B cell (primary cell): ENCODE results near the gene TACC3. TPM values are rescaled to one million over a fixed set of nuclear protein-coding genes. Genes with fewer than 3 reads are reported as not detected.

ENCODE experiments used
- ATAC-seq: fragments of 200-7000 bp; cut with Tn5 transposase; one replicate; pipeline ENCODE4 v1.10.0; 2021; ENCODE audit warnings: low read depth, mild to moderate bottlenecking, moderate number of reproducible peaks, moderate library complexity
- CTCF ChIA-PET: fragments of 350-600 bp; sonication (Branson Sonifier 250); formaldehyde crosslinking; loops from one replicate; lab custom pipeline; 2021; ENCODE audit warnings: antibody characterized with exemption, inconsistent platforms; lab: Charles Lee
- POLR2A ChIA-PET: fragments of 350-600 bp; sonication (Branson Sonifier 250); formaldehyde crosslinking; loops from one replicate; lab custom pipeline; 2021; ENCODE audit warnings: antibody characterized with exemption; lab: Charles Lee
- DNase-seq: peaks from one replicate; pipeline ENCODE4 v3.0.0; 2013
- H2AFZ ChIP-seq: 2 replicates; pipeline ENCODE4 v1.6.1; 2012; ENCODE audit warnings: mild to moderate bottlenecking, low read depth, low read length; ENCODE audit not compliant: insufficient read depth, poor library complexity, severe bottlenecking
- H3K27ac ChIP-seq, 2 donors: 1 replicate in 1 of 2; 2 replicates in 1 of 2; pipeline ENCODE4 v1.5.1; 2012 to 2013; ENCODE audit warnings: low read length in 2 of 2, mild to moderate bottlenecking in 2 of 2, moderate library complexity in 1 of 2
- H3K27me3 ChIP-seq, 4 experiments: fragments of 200-600 bp in 1 of 4; sonication (generic) in 1 of 4; replicated peaks in 1 of 4; 1 replicate in 2 of 4; 2 replicates in 2 of 4; pipeline versions ENCODE4 v1.6.1 to v1.7.0; 2013 to 2016; ENCODE audit warnings: low read length in 3 of 4, mild to moderate bottlenecking in 2 of 4, mixed read lengths in 1 of 4, moderate library complexity in 1 of 4; ENCODE audit not compliant: insufficient read depth in 4 of 4, control insufficient read depth in 3 of 4; ENCODE audit errors: control extremely low read depth in 1 of 4
- H3K36me3 ChIP-seq, 2 experiments: replicated peaks in 1 of 2; 1 replicate in 1 of 2; 2 replicates in 1 of 2; pipeline versions ENCODE4 v1.6.1 to v1.7.1; 2013; ENCODE audit warnings: low read length in 1 of 2; ENCODE audit not compliant: insufficient read depth in 2 of 2, control insufficient read depth in 1 of 2; ENCODE audit errors: control extremely low read depth in 1 of 2, extremely low read depth in 1 of 2
- H3K4me1 ChIP-seq, 2 donors: fragments of 200-600 bp in 1 of 2; sonication (generic) in 1 of 2; 1 replicate in 1 of 2; 2 replicates in 1 of 2; pipeline versions ENCODE4 v1.5.1 to v1.6.1; 2013 to 2017; ENCODE audit warnings: low read length in 2 of 2; ENCODE audit not compliant: control insufficient read depth in 2 of 2, insufficient read depth in 2 of 2
- H3K4me2 ChIP-seq: replicated peaks from 2 replicates; pipeline ENCODE3; 2012; ENCODE audit warnings: mild to moderate bottlenecking, low read depth, low read length; ENCODE audit not compliant: poor library complexity, severe bottlenecking
- H3K4me3 ChIP-seq, 5 experiments: fragments of 200-600 bp in 1 of 5; sonication (generic) in 1 of 5; 1 replicate in 3 of 5; 2 replicates in 2 of 5; pipeline versions ENCODE4 v1.5.1 to v1.7.0; 2011 to 2016; ENCODE audit warnings: low read length in 4 of 5, mild to moderate bottlenecking in 4 of 5, low read depth in 2 of 5, control low read depth in 1 of 5, moderate library complexity in 1 of 5; ENCODE audit not compliant: insufficient read depth in 1 of 5; ENCODE audit errors: control extremely low read depth in 1 of 5, extremely low read depth in 1 of 5
- H3K79me2 ChIP-seq: fragments of 200-600 bp; sonication (generic); one replicate; pipeline ENCODE4 v1.6.0; 2016; ENCODE audit warnings: low read length; ENCODE audit not compliant: control insufficient read depth, insufficient read depth
- H3K9ac ChIP-seq: fragments of 200-600 bp; sonication (generic); 2 replicates; pipeline ENCODE4 v1.6.1; 2017; ENCODE audit warnings: mild to moderate bottlenecking, low read length, moderate library complexity
- H3K9me3 ChIP-seq, 3 donors: one replicate each; pipeline versions ENCODE4 v1.6.1 to v1.7.1; 2013; ENCODE audit warnings: low read length in 2 of 3; ENCODE audit not compliant: control insufficient read depth in 2 of 3, insufficient read depth in 1 of 3; ENCODE audit errors: control extremely low read depth in 1 of 3
- H4K20me1 ChIP-seq: 2 replicates; pipeline ENCODE4 v1.6.0; 2012; ENCODE audit warnings: mild to moderate bottlenecking, low read length; ENCODE audit not compliant: insufficient read depth, control insufficient read depth, poor library complexity, severe bottlenecking
- H3K27ac Mint-ChIP-seq: one replicate; pipeline ENCODE4 v1.8.0; 2021; ENCODE audit warnings: mixed read lengths
- H3K27me3 Mint-ChIP-seq: one replicate; pipeline ENCODE4 v1.8.0; 2021; ENCODE audit warnings: mixed read lengths
- H3K4me1 Mint-ChIP-seq: one replicate; pipeline ENCODE4 v1.8.0; 2021; ENCODE audit warnings: mixed read lengths
- H3K4me3 Mint-ChIP-seq: one replicate; pipeline ENCODE4 v1.8.0; 2021; ENCODE audit warnings: mixed read lengths
- H3K9me3 Mint-ChIP-seq: one replicate; pipeline ENCODE4 v1.8.0; 2022; ENCODE audit warnings: mixed read lengths; ENCODE audit not compliant: insufficient read depth
- EZH2 ChIP-seq: IDR thresholded peaks from 2 replicates; pipeline ENCODE4 v1.6.1; 2012; ENCODE audit warnings: borderline replicate concordance, low read depth, mild to moderate bottlenecking, moderate library complexity, low read length; ENCODE audit not compliant: insufficient read depth, poor library complexity, severe bottlenecking
- WGBS: methylation state at CpG from one replicate; pipeline ENCODE4 v1.1.5; 2013; ENCODE audit warnings: missing lambda C conversion rate; ENCODE audit not compliant: insufficient coverage; 5-methylcytosine and 5-hydroxymethylcytosine counted together
- intact Hi-C: fragments of 100-400 bp; cut with micrococcal nuclease; formaldehyde crosslinking; loops from one replicate; pipeline ENCODE4 v1.10.0; 2022
- polyA plus RNA-seq: library from polyadenylated mRNA; depleted of rRNA; stranded (reverse); fragments of >200 nt; gene quantifications from 2 replicates; pipeline ENCODE4 v1.2.3, GENCODE V29; 2012
- total RNA-seq, 2 donors: library from RNA; stranded (reverse); fragments of 120-200 nt in 1 of 2; gene quantifications; 1 replicate in 1 of 2; 2 replicates in 1 of 2; pipeline versions ENCODE4 v1.2.3 to v1.2.4, GENCODE V29; 2013 to 2022
- TF ChIP-seq, protein P1 (sequence below): fragments of 200-600 bp; IDR thresholded peaks from one replicate; pipeline ENCODE4 v1.8.0; 2022; ENCODE audit warnings: antibody characterized with exemption, mild to moderate bottlenecking

Gene TACC3
- total and polyA plus RNA-seq, 2 donors (not counting 1 experiment from before 2014, with no cell fraction given), result 29.5 to 47.9 TPM

- H3K4me3 Mint-ChIP-seq, result no peak overlapping the region
- POLR2A ChIA-PET, result no interaction called here
- intact Hi-C loops, result no loop called here
- no peak overlapping the region for H3K27ac ChIP-seq
- H3K79me2 ChIP-seq, result no peaks in the 10 kb centered on the region
- H3K4me1 Mint-ChIP-seq, result peaks cover 19% of the 10 kb centered on the region
- no peak for ATAC-seq
- no peaks in the 10 kb centered on the region for H4K20me1 ChIP-seq
- WGBS, result 18% methylated on average over 32 of the region's 36 CpGs
- no peak overlapping the region for H2AFZ ChIP-seq
- H3K9me3 ChIP-seq, result no peaks in the 10 kb centered on the region
- no peaks in the 10 kb centered on the region for H3K9me3 Mint-ChIP-seq
- H3K4me2 ChIP-seq, result peak overlapping the region; percentile 43
- H3K36me3 ChIP-seq, result no peaks in the 10 kb centered on the region
- TF ChIP-seq, protein P1, sequence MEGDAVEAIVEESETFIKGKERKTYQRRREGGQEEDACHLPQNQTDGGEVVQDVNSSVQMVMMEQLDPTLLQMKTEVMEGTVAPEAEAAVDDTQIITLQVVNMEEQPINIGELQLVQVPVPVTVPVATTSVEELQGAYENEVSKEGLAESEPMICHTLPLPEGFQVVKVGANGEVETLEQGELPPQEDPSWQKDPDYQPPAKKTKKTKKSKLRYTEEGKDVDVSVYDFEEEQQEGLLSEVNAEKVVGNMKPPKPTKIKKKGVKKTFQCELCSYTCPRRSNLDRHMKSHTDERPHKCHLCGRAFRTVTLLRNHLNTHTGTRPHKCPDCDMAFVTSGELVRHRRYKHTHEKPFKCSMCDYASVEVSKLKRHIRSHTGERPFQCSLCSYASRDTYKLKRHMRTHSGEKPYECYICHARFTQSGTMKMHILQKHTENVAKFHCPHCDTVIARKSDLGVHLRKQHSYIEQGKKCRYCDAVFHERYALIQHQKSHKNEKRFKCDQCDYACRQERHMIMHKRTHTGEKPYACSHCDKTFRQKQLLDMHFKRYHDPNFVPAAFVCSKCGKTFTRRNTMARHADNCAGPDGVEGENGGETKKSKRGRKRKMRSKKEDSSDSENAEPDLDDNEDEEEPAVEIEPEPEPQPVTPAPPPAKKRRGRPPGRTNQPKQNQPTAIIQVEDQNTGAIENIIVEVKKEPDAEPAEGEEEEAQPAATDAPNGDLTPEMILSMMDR, result no peak
- TF ChIP-seq EZH2, result no peak
- peaks cover 0 to 34% (median 5%) of the 10 kb centered on the region in 4 experiments for H3K27me3 ChIP-seq
- H3K27me3 Mint-ChIP-seq, result peaks cover 13% of the 10 kb centered on the region
- no peak for DNase-seq
- H3K27ac Mint-ChIP-seq, result no peak overlapping the region
- H3K9ac ChIP-seq, result no peak overlapping the region
- peaks cover 17 to 19% of the 10 kb centered on the region in 2 donors for H3K4me1 ChIP-seq
- CTCF ChIA-PET, result no interaction called here
- H3K4me3 ChIP-seq, result no peak overlapping the region
These were observed 42.3 kb downstream of the TACC3 start for GRCh38 chr4:1763550-1764080.

GRCh38 chr4:1764670-1765069 is 43.3 kb downstream of the TACC3 start:
- no peak overlapping the region for H3K9ac ChIP-seq
- ChIA-PET POLR2A (no interaction called here), CTCF (no interaction called here)
- DNase-seq (no peak), ATAC-seq (no peak)
- peaks cover 14% of the 10 kb centered on the region for H3K27me3 Mint-ChIP-seq
- H3K4me3 Mint-ChIP-seq, result no peak overlapping the region
- no peaks in the 10 kb centered on the region for H3K36me3 ChIP-seq
- peaks cover 0 to 45% (median 7%) of the 10 kb centered on the region in 4 experiments for H3K27me3 ChIP-seq
- H3K9me3 ChIP-seq, result no peaks in the 10 kb centered on the region
- no peaks in the 10 kb centered on the region for H4K20me1 ChIP-seq
- H3K27ac Mint-ChIP-seq, result no peak overlapping the region
- peaks cover 21 to 24% of the 10 kb centered on the region in 2 donors for H3K4me1 ChIP-seq
- no peaks in the 10 kb centered on the region for H3K79me2 ChIP-seq
- H3K4me2 ChIP-seq, result no peak overlapping the region
- H3K27ac ChIP-seq, result no peak overlapping the region
- H3K9me3 Mint-ChIP-seq, result no peaks in the 10 kb centered on the region
- H2AFZ ChIP-seq, result no peak overlapping the region
- 95% methylated on average over 8 of the region's 9 CpGs for WGBS
- intact Hi-C loops, result no loop called here
- H3K4me1 Mint-ChIP-seq, result peaks cover 19% of the 10 kb centered on the region
- TF ChIP-seq, protein P1, result no peak
- no peak for TF ChIP-seq EZH2
- H3K4me3 ChIP-seq, result no peak overlapping the region
